Measurements from ENCODE around the gene ADAMTS9. TPM values are rescaled to one million over a fixed set of nuclear protein-coding genes. Genes with fewer than 3 reads are reported as not detected.

ADAMTS9 gene
- total and polyA plus RNA-seq, 2 of the 13 experiments (the other 11 are each of a cell fraction or from before 2014, with no cell fraction given) = 0.02 to 0.09 TPM

DNA sequence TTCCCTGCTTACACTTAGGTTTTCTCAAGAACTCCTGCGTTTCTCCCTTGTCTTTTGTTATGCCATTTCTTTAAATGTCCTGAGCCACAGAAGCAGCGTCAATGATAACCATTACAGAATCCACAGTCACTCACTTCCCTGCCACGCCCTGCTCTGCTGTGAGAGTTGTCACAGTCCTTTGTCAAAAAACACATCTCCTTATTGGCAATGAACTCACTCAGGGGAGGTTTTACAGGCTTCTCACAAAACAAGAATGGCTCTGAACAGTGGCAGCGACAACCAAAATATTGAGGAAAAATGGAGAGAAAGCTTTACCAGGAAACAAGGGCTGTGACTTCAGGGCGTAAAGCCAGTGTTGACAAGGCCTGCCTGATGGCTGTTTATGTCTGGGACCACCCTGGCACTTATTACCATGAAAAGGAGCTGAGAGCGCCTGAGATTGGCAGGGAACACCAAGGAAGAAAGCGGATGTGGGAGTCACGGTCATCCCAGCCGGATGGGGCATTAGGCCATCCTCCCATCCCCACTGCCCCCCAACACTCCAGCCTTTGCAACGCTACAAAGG, 111.5 kb downstream of the ADAMTS9 start:
- 67% methylated on average over 10 of the region's 10 CpGs for WGBS (ENCODE audit: low lambda C conversion rate)
- CTCF ChIA-PET (ENCODE audit: low intra/inter-chr PET ratio, low total read pairs) = no interaction called here

More for the DNA sequence above, 111.5 kb downstream of the ADAMTS9 start:
- no peak overlapping the region for H3K27ac ChIP-seq (ENCODE audit: extremely low read length, insufficient read depth, low read length)
- H4K20me1 ChIP-seq (ENCODE audit: insufficient read depth, low read length) = no peaks in the 10 kb centered on the region
- POLR2A ChIA-PET = no interaction called here
- DNase-seq (ENCODE audit: low spot score) (no peak), ATAC-seq (no peak), FAIRE-seq (no peak)
- H3K4me3 ChIP-seq (replicated peaks in 1 of 3; ENCODE audit: insufficient read depth in 1 of 3, low read depth in 2 of 3, low read length in 3 of 3) = no peak overlapping the region
- no peaks in the 10 kb centered on the region for H3K79me2 ChIP-seq (ENCODE audit: insufficient read depth, low read length)
- in situ Hi-C loops (cut with HindIII; ENCODE audit: extremely low pct_ligation_motif_present, low pct_unique_long_range_greater_than_20kb) = no loop called here
- no peaks in the 10 kb centered on the region for H3K4me1 ChIP-seq (ENCODE audit: insufficient read depth, low read length)
- H3K36me3 ChIP-seq (replicated peaks in 1 of 2; ENCODE audit: control insufficient read depth in 1 of 2, insufficient read depth in 2 of 2, low read length in 2 of 2) = no peaks in the 10 kb centered on the region
- no peaks in the 10 kb centered on the region for H3K9me3 ChIP-seq (ENCODE audit: low read length)
- no TSS peak for BruUV-seq (replicated peaks)
- intact Hi-C loops (cut with micrococcal nuclease; ENCODE audit: unreplicated experiment) = loop anchor here (2.0 kb wide), 1 partner anchor 61 kb away; no protein-coding TSS in a partner anchor
- H3K27me3 ChIP-seq (ENCODE audit: control insufficient read depth in 1 of 2, insufficient read depth in 2 of 2, low read length in 2 of 2) = no peaks in the 10 kb centered on the region
- no peak overlapping the region for H3K4me2 ChIP-seq (ENCODE audit: low read depth, low read length)
- no peak overlapping the region for H3K9ac ChIP-seq (ENCODE audit: insufficient read depth, low read depth, low read length)
- TF ChIP-seq NFE2 (CRISPR knock-in tag; IDR thresholded peaks at IDR 0.05) = no peak
- no peak for TF ChIP-seq ZNF30 (CRISPR knock-in tag; IDR thresholded peaks at IDR 0.05)
- TF ChIP-seq, protein P1, sequence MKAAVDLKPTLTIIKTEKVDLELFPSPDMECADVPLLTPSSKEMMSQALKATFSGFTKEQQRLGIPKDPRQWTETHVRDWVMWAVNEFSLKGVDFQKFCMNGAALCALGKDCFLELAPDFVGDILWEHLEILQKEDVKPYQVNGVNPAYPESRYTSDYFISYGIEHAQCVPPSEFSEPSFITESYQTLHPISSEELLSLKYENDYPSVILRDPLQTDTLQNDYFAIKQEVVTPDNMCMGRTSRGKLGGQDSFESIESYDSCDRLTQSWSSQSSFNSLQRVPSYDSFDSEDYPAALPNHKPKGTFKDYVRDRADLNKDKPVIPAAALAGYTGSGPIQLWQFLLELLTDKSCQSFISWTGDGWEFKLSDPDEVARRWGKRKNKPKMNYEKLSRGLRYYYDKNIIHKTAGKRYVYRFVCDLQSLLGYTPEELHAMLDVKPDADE (CRISPR knock-in tag; IDR thresholded peaks at IDR 0.05) = no peak
- no peak for TF ChIP-seq ZNF274 (CRISPR knock-in tag; IDR thresholded peaks at IDR 0.05)
- TF ChIP-seq AKAP8 (CRISPR knock-in tag; IDR thresholded peaks at IDR 0.05) = no peak
- TF ChIP-seq HDAC6 (IDR thresholded peaks at IDR 0.05; ENCODE audit: low read depth, low read length) = no peak
- TF ChIP-seq, protein P2, sequence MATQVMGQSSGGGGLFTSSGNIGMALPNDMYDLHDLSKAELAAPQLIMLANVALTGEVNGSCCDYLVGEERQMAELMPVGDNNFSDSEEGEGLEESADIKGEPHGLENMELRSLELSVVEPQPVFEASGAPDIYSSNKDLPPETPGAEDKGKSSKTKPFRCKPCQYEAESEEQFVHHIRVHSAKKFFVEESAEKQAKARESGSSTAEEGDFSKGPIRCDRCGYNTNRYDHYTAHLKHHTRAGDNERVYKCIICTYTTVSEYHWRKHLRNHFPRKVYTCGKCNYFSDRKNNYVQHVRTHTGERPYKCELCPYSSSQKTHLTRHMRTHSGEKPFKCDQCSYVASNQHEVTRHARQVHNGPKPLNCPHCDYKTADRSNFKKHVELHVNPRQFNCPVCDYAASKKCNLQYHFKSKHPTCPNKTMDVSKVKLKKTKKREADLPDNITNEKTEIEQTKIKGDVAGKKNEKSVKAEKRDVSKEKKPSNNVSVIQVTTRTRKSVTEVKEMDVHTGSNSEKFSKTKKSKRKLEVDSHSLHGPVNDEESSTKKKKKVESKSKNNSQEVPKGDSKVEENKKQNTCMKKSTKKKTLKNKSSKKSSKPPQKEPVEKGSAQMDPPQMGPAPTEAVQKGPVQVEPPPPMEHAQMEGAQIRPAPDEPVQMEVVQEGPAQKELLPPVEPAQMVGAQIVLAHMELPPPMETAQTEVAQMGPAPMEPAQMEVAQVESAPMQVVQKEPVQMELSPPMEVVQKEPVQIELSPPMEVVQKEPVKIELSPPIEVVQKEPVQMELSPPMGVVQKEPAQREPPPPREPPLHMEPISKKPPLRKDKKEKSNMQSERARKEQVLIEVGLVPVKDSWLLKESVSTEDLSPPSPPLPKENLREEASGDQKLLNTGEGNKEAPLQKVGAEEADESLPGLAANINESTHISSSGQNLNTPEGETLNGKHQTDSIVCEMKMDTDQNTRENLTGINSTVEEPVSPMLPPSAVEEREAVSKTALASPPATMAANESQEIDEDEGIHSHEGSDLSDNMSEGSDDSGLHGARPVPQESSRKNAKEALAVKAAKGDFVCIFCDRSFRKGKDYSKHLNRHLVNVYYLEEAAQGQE (IDR thresholded peaks at IDR 0.05; ENCODE audit: borderline replicate concordance in 1 of 2, low read depth in 1 of 2, low read length in 2 of 2) = no peak
- TF ChIP-seq SRY (CRISPR knock-in tag; IDR thresholded peaks at IDR 0.05) = no peak
- H2AFZ ChIP-seq (ENCODE audit: low read length) = no peak overlapping the region
